ENCODE results near the gene COPS6. TPM values are rescaled to one million over a fixed set of nuclear protein-coding genes. Genes with fewer than 3 reads are reported as not detected.

COPS6 gene
- 35.7 TPM for total RNA-seq

GRCh38 chr7:100088621-100089457 is at the start of gene COPS6:
TSS of gene COPS6 (plus strand) at chr7:100088969. CDS start at chr7:100088991, 22 bp downstream.

GRCh38 chr7:100049441-100050291 is 39.1 kb upstream of the COPS6 start, which contains the start of gene ZSCAN21:
TSS of gene ZSCAN21 (plus strand) at chr7:100049774. CDS start at chr7:100057007, 7,233 bp downstream.

GRCh38 chr7:100081535-100082102 is 7.2 kb upstream of the COPS6 start, which contains the start of gene ZNF3:
TSS of gene ZNF3 (minus strand) at chr7:100081723. CDS start at chr7:100077357, 4,366 bp downstream.

GRCh38 chr7:100101016-100101862 is 12.5 kb downstream of the COPS6 start, which contains the start of the genes AP4M1 and MCM7:
TSS of gene AP4M1 (plus strand) at chr7:100101643. CDS start at chr7:100101715, 72 bp downstream.
TSS of gene MCM7 (minus strand) at chr7:100101397. CDS start at chr7:100101294, 103 bp downstream.

GRCh38 chr7:100119072-100119969 is 30.6 kb downstream of the COPS6 start, which contains the start of the genes CNPY4 and TAF6:
TSS of gene CNPY4 (plus strand) at chr7:100119634. CDS start at chr7:100119745, 111 bp downstream.
TSS of gene TAF6 (minus strand) at chr7:100119358. CDS start at chr7:100114209, 5,149 bp downstream.

GRCh38 chr7:100126931-100127865 is 38.4 kb downstream of the COPS6 start, which contains the start of gene MBLAC1:
TSS of gene MBLAC1 (plus strand) at chr7:100126967. CDS start at chr7:100127396, 429 bp downstream.

Small RNA genes lying within 50 kb of the gene (small RNA-seq; reads per million reads assigned to genes)
- gene MIR106B (ENCODE audit: low replicate concordance) (110 reads per million, percentile 95 among the genes with 10 or more reads in this experiment), gene MIR25 (ENCODE audit: low replicate concordance) (1,557 reads per million, percentile 99 among the genes with 10 or more reads in this experiment), gene MIR93 (ENCODE audit: low replicate concordance) (1,097 reads per million, percentile 98 among the genes with 10 or more reads in this experiment)

Other genes with a start within 250 kb of the COPS6 start
- gene OR2AE1, start 211.9 kb upstream of the COPS6 start, total RNA-seq = not detected
- gene TRIM4, start 169.4 kb upstream of the COPS6 start, total RNA-seq = 20.7 TPM
- gene GJC3, start 159.3 kb upstream of the COPS6 start, total RNA-seq = not detected
- gene AZGP1, start 112.9 kb upstream of the COPS6 start, total RNA-seq = not detected
- 87.0 TPM for gene ZKSCAN1, start 73.4 kb upstream of the COPS6 start, total RNA-seq
- 21.3 TPM for gene ZSCAN21, start 39.2 kb upstream of the COPS6 start, total RNA-seq
- gene ZNF3, start 7.2 kb upstream of the COPS6 start, total RNA-seq = 72.9 TPM
- gene MCM7, start 12.4 kb downstream of the COPS6 start, total RNA-seq = 76.1 TPM
- 29.7 TPM for gene AP4M1, start 12.7 kb downstream of the COPS6 start, total RNA-seq
- gene TAF6, start 30.4 kb downstream of the COPS6 start, total RNA-seq = 27.9 TPM
- gene CNPY4, start 30.7 kb downstream of the COPS6 start, total RNA-seq = 22.5 TPM
- 8.1 TPM for gene MBLAC1, start 38.0 kb downstream of the COPS6 start, total RNA-seq
- gene LAMTOR4, start 59.9 kb downstream of the COPS6 start, total RNA-seq = 31.0 TPM
- gene TRAPPC14, start 69.8 kb downstream of the COPS6 start, total RNA-seq = 19.7 TPM
- 7.2 TPM for gene GAL3ST4, start 79.6 kb downstream of the COPS6 start, total RNA-seq
- gene GPC2, start 88.4 kb downstream of the COPS6 start, total RNA-seq = 67.3 TPM
- 1.3 TPM for gene STAG3, start 88.9 kb downstream of the COPS6 start, total RNA-seq
- not detected for gene PVRIG, start 131.0 kb downstream of the COPS6 start, total RNA-seq
- not detected for gene SPDYE3, start 218.7 kb downstream of the COPS6 start, total RNA-seq

Measured in parietal lobe (tissue), 2 donors.